Activated CD4-positive, alpha-beta T cell treated with anti-CD3 and anti-CD28 coated beads, Interleukin-2, Interleukin-6, amounts not matched to agents 100 ng/mL and 50 ng/mL, durations not matched to agents 16 hours and 8 hours (primary cell): ENCODE results near the gene MTUS2.

Source experiments
- DNase-seq: peaks from one replicate; pipeline ENCODE4 v3.0.0-alpha.2; 2020

The MTUS2 gene

GRCh38 chr13:29039212-29039611 lies 219.1 kb downstream of the MTUS2 start:
- no peak for DNase-seq

GRCh38 chr13:29046588-29046987 lies 226.4 kb downstream of the MTUS2 start:
- DNase-seq, result no peak

DNA sequence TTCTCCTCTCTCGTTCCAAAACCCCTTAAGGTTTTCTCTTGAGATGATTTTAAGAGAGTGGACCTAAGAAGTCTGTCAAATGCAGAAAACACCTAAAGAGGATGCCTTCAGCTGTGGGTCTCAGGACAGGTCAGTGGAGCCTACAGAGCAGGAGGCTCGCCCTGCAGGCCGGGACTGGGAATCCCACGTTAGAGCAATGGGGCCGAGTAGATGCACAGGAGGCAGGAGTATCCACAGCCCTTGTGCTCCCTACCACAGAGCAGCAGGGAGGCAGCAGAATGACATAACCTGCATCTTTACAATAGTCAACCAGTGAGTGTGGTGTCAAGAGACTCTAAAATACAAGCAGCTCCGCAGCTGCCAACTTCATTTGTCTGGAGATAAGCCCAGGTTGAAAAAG lies 229.4 kb downstream of the MTUS2 start:
- no peak for DNase-seq

- DNase-seq, result no peak
These were observed 230.6 kb downstream of the MTUS2 start for GRCh38 chr13:29050719-29051118.

GRCh38 chr13:29059800-29060199 lies 239.7 kb downstream of the MTUS2 start:
- DNase-seq, result no peak

GRCh38 chr13:29065142-29065541 lies 245.0 kb downstream of the MTUS2 start:
- DNase-seq, result peak; percentile 5

DNA sequence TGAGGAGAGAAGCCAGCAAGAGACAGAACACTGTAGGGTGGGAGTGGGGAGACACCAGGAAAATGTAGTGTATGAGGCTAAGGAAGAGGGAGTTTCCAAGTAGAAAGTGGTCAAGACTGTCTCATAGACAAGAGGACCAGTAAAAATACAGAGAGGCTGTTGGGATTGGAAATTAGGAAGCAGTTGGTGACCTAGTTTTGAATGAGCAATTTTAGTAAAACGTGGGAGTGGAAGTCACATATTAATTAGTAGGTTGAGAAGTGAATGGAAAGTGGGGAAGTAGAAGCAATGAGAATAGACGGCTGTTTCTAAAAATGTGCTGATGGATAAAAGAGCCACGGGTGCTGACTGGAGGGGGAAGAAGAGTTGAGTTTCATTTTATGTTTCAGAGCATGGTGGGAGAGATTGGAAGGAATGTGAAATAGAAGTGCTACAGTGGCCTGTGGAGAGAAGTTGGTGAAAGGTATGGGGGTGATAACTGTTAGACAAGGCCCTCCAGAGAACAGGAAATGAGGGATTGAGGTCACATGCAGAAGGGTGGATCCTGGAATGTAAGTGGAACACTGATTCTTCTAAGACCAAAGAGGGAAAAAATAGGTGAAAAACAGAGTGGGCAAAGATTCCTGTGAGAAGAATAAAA lies 247.3 kb downstream of the MTUS2 start:
- DNase-seq, result no peak

DNA sequence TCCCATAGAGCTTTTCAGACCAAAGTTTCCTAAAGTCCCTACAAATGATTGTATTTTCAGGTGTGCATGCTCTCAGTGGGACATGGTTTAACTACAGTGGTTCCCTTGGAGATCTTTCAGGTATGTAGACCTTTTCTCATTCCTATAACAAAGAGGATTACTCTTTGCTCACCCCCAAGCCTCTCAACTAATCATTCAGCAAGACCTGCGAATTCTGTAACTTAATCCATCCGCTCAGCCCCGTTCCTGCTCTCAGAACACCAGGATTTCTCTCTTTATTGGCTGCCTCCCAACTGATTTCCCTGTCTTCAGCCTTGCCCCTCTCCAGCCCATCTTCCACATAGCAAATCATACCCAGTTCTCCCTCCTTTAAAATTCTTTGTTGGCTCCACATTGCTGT lies 253.6 kb downstream of the MTUS2 start:
- DNase-seq, result no peak

DNA sequence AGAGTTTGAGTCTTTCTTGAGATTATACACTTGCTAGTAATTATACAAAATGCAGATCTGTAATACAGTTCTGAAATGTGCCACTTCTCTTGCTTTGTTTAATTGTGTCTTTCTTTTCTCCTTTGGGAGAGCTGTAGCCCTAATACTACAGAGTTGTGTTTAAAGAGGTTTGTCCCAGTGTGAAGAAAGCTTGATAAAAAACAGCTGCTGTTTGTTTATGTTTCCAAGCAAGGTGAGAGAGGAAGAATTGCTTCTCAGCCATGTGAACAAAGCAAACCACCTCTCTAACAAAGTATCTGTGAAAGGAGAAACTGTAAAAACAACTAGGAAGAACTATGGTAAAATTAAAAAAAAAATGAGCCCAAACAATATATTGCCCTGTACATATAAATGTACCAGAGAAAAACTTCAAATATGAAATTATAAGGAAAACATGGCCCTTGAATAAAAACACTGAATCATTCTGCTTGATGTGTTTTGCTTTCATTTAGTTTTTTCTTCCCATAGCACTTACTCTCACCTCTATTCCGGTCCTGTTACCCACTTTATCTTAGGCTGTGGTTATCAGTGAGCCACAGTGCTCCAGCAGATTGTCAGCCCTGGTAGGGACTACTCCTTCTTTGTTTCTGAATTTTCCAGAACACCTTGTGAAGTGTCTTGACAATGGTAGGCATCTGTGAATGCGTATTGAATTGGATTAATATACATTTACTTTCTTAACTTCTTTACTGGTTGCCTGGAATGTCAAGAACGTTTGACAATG lies 257.1 kb downstream of the MTUS2 start:
- DNase-seq, result no peak

GRCh38 chr13:29081036-29081435 lies 260.9 kb downstream of the MTUS2 start:
- peak; percentile 11 for DNase-seq

DNA sequence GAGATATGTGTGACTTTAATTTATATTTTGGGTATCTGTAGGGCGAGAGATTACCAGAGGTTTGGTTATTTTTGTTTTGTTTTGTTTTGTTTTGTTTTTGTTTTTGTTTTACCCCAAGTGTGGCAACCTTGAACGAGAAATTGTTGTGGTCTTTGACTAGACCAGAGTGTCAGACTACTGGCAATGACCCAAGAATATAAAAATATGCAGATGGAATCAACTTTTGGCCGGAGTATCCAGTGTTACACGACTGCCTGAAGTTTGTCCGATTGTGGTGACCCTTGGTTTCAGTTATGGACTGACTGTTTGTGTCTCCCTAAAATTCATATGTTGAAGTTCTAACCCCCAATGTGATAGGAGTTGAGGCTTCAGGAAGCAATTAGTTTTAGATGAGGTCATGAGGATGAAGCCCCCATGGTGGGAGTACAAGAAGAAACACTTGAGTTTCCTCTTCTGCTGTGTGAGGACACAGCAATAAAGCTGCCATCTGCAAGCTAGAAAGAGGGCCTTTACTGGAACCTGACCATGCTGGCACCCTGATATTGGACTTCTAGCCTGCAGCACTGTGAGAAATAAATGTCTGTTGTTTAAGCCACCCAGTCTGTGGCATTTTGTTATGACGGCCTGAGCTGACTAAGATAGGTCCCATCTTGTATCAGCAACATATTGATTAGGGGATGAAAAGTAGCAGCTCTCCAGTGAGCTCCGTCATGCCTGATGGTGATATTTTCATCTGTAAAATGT lies 261.7 kb downstream of the MTUS2 start:
- no peak for DNase-seq

- no peak for DNase-seq
These were observed 279.8 kb downstream of the MTUS2 start for GRCh38 chr13:29099781-29100406.

DNA sequence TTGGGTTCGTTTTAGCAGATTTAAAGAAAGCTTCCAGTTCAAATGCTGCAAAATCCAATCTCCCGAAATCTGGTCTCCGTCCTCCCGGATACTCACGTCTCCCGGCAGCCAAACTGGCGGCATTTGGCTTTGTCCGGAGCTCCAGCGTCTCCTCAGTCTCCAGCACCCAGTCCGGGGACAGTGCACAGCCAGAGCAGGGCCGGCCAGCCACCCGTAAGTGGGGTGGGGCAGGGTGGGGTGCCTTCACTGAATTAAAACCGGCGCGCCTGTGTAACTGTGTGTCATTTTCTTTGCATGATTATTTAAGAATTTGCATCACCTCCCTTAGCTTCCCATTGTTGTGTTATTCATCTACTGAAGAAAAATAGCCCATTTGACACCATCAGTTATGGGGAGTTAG lies 280.6 kb downstream of the MTUS2 start:
- DNase-seq, result no peak

GRCh38 chr13:29101409-29101808 lies 281.3 kb downstream of the MTUS2 start:
- no peak for DNase-seq

DNA sequence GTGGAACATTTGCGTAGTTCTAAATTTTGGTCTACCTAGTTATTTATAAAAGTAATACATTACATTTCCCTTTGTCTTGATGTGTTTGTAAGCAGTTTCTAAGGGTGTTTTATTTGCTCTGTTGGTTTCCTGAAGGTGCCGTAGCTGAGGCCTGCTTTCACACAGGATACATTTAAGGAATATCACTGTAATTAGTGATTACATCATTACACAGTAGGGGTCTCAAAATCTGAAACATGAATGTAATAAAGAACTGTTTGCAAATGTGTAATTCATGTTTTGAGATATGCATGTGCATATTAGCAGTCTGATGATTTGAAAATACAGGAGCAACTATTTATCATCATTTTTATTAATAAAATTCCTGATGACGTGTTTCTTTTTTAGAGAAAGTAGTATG lies 281.8 kb downstream of the MTUS2 start:
- DNase-seq, result no peak

DNA sequence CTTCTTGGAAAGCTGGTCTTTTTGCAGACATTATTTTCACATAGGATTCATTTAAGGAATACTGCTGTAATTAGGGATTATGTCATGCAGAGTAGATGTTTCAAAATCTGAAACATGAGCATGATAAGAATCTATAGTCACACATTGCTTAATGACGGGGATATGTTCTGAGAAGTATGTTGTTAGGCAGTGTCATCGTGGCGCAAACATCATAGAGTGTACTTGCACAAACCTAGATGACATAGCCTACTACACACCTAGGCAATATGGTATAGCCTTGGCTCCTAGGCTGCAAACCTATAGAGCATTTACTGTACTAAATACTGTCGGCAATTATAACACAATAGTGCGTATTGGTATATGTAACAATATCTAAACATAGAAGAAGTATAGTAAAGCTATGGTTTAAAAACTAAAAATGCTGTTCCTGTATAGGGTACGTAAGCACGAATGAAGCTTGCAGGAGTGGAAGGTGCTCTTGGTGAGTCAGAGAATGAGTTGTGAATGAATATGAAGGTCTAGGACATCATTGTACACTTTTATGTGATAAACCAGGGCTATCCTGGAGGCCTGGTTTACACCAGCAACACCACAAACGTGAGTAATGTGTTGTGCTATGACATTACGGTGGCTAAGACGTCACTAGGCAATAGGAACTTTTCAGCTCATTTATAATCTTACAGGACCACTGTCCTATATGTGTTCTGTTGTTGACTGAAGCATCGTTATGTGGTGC lies 283.1 kb downstream of the MTUS2 start:
- DNase-seq, result no peak

GRCh38 chr13:29104461-29104860 lies 284.3 kb downstream of the MTUS2 start:
- no peak for DNase-seq

GRCh38 chr13:29105779-29106178 lies 285.6 kb downstream of the MTUS2 start:
- no peak for DNase-seq

GRCh38 chr13:29106651-29107050 lies 286.5 kb downstream of the MTUS2 start:
- no peak for DNase-seq

DNA sequence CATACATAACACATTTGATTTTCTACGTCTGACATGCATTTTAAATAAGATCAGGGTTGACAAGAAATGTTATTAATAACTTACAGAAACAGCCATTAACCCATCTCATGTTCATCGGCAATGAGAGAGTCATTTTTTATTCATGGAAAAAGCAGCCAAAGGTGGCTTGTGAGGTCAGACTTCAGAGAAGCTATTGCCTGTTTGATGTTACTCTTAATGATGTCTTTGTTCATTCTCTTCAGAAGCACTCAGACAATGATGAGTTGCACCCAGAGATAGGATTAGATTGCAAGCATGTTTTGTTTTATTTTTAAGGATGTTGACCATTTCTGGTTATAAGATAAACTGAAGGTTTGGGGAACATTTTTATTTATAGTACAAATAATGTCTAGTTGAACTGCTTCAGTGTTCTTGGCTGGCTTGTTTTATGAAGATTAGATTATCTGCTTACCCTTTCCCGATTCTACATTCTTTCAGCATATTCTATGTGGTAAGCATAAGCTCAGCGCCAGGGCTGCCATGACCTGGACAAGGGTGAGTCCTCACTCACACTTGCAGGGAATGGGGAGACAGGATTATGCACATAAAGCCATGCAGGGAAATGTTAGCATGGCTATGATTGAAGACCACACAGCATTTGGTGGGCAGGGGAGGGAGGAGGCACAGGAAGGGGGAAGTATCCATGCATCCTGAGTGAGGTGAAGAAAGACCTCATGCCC lies 288.1 kb downstream of the MTUS2 start:
- DNase-seq, result no peak

- DNase-seq, result no peak
These were observed 289.8 kb downstream of the MTUS2 start for GRCh38 chr13:29109987-29110386.

GRCh38 chr13:29111446-29111845 lies 291.3 kb downstream of the MTUS2 start:
- DNase-seq, result no peak
